KMS-11 (cell line): ENCODE measurements around the gene TLX3.

Source experiments
- H2AFZ ChIP-seq: fragments of 200-600 bp; sonication (generic); 2 replicates; pipeline ENCODE4 v1.6.1; 2016; ENCODE audit warnings: antibody characterized with exemption, mixed run types, low read depth
- H3K27ac ChIP-seq: fragments of 200-600 bp; sonication (generic); 2 replicates; pipeline ENCODE4 v1.6.1; 2016; ENCODE audit warnings: mild to moderate bottlenecking, mixed run types
- H3K27me3 ChIP-seq: fragments of 200-600 bp; sonication (generic); 2 replicates; pipeline ENCODE4 v1.6.1; 2017; ENCODE audit warnings: mild to moderate bottlenecking, low read depth, mixed run types, moderate library complexity; ENCODE audit not compliant: insufficient read depth
- H3K36me3 ChIP-seq: fragments of 200-600 bp; sonication (generic); 2 replicates; pipeline ENCODE4 v1.6.1; 2017; ENCODE audit warnings: mild to moderate bottlenecking, mixed run types; ENCODE audit not compliant: insufficient read depth
- H3K4me1 ChIP-seq: fragments of 200-600 bp; sonication (generic); 2 replicates; pipeline ENCODE4 v1.6.1; 2016; ENCODE audit warnings: mild to moderate bottlenecking, low read depth, mixed run types; ENCODE audit not compliant: poor library complexity, severe bottlenecking
- H3K4me2 ChIP-seq: fragments of 200-600 bp; sonication (generic); 2 replicates; pipeline ENCODE4 v1.7.0; 2016; ENCODE audit warnings: mild to moderate bottlenecking, mixed run types
- H3K4me3 ChIP-seq: fragments of 200-600 bp; sonication (generic); IDR thresholded peaks from 2 replicates; pipeline ENCODE4 v1.6.1; 2017; ENCODE audit warnings: low read depth, low read length, mixed read lengths; ENCODE audit not compliant: insufficient read depth
- H3K79me2 ChIP-seq: fragments of 200-600 bp; sonication (generic); 2 replicates; pipeline ENCODE4 v1.6.1; 2016; ENCODE audit warnings: low read depth, mixed run types; ENCODE audit not compliant: insufficient read depth
- H3K9ac ChIP-seq: fragments of 200-600 bp; sonication (generic); 2 replicates; pipeline ENCODE4 v1.6.1; 2016; ENCODE audit warnings: mild to moderate bottlenecking, mixed run types
- H4K20me1 ChIP-seq: fragments of 200-600 bp; sonication (generic); 2 replicates; pipeline ENCODE4 v1.6.1; 2016; ENCODE audit warnings: mild to moderate bottlenecking, mixed run types; ENCODE audit not compliant: insufficient read depth
- TF ChIP-seq, protein P1 (sequence below): fragments of 200-600 bp; sonication (generic); conservative IDR thresholded peaks from 2 replicates; pipeline ENCODE4 v1.6.1; 2017; ENCODE audit warnings: low read depth, mild to moderate bottlenecking, antibody characterized with exemption, low read length, moderate library complexity, mixed read lengths

TLX3 gene

DNA sequence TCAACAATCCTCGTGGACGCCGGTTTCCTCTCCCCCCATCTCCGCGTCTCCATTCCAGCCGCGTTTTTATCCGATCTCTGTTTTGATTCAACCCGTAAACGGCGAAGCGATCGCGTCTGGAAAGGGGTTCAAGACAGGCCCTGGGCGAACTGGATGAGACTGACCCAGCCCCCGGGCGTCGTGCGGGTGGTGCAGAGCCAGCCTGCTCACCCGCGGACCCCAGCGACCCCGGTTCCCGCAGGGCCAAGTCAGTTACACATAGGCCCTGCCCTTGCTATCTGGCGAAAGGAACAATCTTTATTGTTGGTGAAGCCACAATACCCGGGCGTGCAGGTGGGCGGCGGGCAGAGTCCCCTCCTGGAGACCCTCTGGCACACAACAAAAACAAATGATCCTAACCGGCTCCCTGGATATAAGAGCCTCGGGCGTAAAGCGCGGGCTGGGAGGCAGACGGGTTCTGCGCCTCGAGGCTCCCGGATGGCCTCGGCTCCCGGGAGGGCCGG, 1.8 kb downstream of the TLX3 start:
- Histone ChIP-seq H4K20me1 (no peaks in the 10 kb centered on the region), H3K79me2 (no peaks in the 10 kb centered on the region), H3K4me1 (no peaks in the 10 kb centered on the region), H3K36me3 (no peaks in the 10 kb centered on the region), H3K27me3 (no peaks in the 10 kb centered on the region), H3K9ac (no peak overlapping the region), H3K4me3 (no peak overlapping the region), H3K4me2 (no peak overlapping the region), H2AFZ (no peak overlapping the region), H3K27ac (no peak overlapping the region)
- TF ChIP-seq, protein P1, sequence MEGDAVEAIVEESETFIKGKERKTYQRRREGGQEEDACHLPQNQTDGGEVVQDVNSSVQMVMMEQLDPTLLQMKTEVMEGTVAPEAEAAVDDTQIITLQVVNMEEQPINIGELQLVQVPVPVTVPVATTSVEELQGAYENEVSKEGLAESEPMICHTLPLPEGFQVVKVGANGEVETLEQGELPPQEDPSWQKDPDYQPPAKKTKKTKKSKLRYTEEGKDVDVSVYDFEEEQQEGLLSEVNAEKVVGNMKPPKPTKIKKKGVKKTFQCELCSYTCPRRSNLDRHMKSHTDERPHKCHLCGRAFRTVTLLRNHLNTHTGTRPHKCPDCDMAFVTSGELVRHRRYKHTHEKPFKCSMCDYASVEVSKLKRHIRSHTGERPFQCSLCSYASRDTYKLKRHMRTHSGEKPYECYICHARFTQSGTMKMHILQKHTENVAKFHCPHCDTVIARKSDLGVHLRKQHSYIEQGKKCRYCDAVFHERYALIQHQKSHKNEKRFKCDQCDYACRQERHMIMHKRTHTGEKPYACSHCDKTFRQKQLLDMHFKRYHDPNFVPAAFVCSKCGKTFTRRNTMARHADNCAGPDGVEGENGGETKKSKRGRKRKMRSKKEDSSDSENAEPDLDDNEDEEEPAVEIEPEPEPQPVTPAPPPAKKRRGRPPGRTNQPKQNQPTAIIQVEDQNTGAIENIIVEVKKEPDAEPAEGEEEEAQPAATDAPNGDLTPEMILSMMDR = no peak

DNA sequence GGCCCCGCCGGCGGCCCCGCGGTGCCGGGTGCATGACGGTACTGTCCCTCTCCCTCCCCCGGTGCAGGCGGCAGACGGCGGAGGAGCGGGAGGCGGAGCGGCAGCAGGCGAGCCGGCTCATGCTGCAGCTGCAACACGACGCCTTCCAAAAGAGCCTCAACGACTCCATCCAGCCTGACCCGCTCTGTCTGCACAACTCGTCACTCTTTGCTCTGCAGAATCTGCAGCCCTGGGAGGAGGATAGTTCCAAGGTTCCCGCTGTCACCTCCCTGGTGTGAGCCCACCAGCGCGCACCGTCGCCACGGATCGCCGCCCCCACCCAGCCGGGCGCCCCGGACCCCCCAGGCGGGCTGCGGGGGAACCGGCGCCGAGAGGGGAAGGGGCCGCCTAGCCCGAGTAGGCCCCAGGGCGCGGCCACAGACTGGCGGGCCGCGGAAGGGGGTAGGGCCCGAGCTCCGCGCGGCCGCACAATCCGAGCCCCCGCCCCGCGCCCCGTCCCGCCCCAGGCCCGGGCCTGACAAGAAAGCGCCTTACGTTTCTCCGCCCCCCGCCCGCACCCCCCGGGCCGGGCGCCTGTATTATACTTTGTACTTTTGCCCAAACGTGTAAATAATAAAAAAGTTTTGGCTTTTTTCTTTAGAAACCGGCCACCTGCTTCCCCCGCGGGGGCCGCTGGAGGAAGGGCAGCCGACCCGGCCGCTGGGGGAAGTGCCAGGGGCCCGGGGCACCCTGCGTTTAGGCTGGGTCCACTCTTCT, 2.5 kb downstream of the TLX3 start:
- H3K9ac ChIP-seq = no peak overlapping the region
- no peak overlapping the region for H3K27ac ChIP-seq
- H3K4me3 ChIP-seq = no peak overlapping the region
- H3K4me2 ChIP-seq = no peak overlapping the region
- no peaks in the 10 kb centered on the region for H3K79me2 ChIP-seq
- TF ChIP-seq, protein P1 = no peak
- H4K20me1 ChIP-seq = no peaks in the 10 kb centered on the region
- H3K27me3 ChIP-seq = no peaks in the 10 kb centered on the region
- no peaks in the 10 kb centered on the region for H3K4me1 ChIP-seq
- H3K36me3 ChIP-seq = no peaks in the 10 kb centered on the region
- H2AFZ ChIP-seq = no peak overlapping the region

DNA sequence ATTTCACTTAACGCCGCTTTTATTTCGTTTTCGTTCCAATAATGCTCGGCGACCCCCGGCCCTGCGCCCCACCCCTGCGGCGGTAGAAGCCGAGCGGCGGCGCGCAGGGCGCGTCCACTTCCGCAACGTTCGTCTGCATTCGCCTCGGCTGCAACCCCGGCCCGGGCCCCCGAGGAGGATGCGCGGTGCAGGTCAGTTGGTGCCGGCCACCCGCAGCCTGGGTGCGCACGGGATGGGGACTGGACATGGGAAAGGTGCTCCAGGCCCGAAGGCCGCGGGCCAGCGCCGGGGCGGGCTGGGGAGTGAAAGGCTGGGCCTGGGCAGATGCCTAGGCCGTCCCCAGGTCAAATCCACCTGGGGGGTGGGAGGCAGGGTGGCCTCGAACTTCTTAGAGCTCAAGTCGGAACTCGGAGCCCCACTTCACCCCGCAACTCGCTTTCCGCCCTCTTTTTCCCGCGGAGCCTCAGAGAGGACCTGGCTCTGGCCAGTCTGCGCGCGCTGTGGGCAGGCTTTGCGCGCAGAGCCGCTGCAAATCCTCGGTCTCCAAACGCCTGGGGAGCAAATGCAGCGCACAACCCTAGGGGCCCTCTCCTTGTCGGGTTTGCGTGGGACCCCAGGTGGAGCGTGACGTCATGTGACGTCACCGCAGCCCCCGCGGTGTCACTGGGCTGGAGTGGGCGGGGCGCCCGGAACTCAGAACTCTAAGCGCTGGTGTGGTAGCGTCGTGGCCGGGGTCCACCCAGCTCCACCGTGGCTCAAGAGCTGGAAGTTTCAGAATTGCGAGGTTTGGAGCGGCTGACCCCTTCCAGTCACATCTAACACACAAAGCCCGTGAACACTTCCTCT, 3.3 kb downstream of the TLX3 start:
- H3K79me2 ChIP-seq = no peaks in the 10 kb centered on the region
- no peaks in the 10 kb centered on the region for H3K4me1 ChIP-seq
- no peak overlapping the region for H3K9ac ChIP-seq
- H4K20me1 ChIP-seq = no peaks in the 10 kb centered on the region
- TF ChIP-seq, protein P1 = no peak
- H3K27me3 ChIP-seq = no peaks in the 10 kb centered on the region
- H3K36me3 ChIP-seq = no peaks in the 10 kb centered on the region
- H3K4me3 ChIP-seq = no peak overlapping the region
- H2AFZ ChIP-seq = no peak overlapping the region
- no peak overlapping the region for H3K4me2 ChIP-seq
- no peak overlapping the region for H3K27ac ChIP-seq

DNA sequence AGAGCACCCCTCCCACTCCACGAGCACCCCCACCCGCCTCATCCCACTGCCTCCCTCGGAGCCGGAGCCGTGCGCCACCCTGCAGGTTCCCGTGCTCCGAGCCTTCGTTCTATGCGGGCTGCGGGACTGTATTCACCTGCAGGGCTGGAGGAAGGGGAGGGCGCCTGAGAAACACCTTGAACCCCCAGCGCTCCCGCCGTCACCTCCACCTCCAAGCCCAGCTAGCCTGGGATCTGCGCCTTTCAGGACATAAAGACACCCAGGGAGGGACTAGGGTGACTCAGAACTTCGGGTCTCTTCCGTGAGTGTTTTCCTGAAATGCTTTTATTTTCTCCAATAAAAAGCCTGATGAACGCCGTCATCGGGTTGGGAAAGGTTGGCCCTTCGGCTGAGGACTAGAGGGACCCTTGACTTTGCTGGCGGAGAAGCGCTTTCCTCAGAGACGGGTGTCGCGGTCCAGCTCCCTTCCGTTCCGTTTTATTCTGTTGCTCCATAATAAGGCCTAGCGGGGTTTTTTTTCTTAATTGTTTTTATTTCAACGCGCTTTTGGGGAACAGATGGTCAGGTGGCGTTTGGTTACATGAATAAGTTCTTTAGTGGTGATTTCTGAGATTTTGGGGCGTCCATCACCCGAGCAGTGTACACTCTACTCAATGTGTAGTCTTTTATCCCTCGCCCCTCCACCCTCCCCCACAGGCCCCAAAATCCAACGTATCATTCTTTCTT, 4.6 kb downstream of the TLX3 start:
- Histone ChIP-seq H3K36me3 (no peaks in the 10 kb centered on the region), H3K27ac (no peak overlapping the region), H3K4me1 (no peaks in the 10 kb centered on the region), H3K9ac (no peak overlapping the region), H3K27me3 (no peaks in the 10 kb centered on the region), H3K79me2 (no peaks in the 10 kb centered on the region), H4K20me1 (no peaks in the 10 kb centered on the region), H3K4me2 (no peak overlapping the region), H3K4me3 (no peak overlapping the region), H2AFZ (no peak overlapping the region)
- TF ChIP-seq, protein P1 = no peak
